Activated T-helper 1 cell treated with anti-CD3 and anti-CD28 coated beads, Interleukin-12 subunit alpha, Interleukin-12 subunit beta, Interleukin-2, Interleukin-4 antibody, amounts not matched to agents 30 ng/mL and 10 ng/mL and 1 ng/mL, durations not matched to agents 14 hours and 24 hours and 36 hours (primary cell): Measurements from ENCODE around the gene ERC2. TPM values are rescaled to one million over a fixed set of nuclear protein-coding genes. Genes with fewer than 3 reads are reported as not detected.

Source experiments
- DNase-seq: peaks from one replicate; pipeline ENCODE4 v3.0.0; 2021; ENCODE audit warnings: low spot score
- H3K27ac Mint-ChIP-seq: one replicate; pipeline ENCODE4 v1.8.0; 2021; ENCODE audit warnings: mild to moderate bottlenecking, mixed read lengths
- H3K27me3 Mint-ChIP-seq: one replicate; pipeline ENCODE4 v1.8.0; 2022; ENCODE audit warnings: mild to moderate bottlenecking, moderate library complexity, mixed read lengths; ENCODE audit not compliant: insufficient read depth
- H3K36me3 Mint-ChIP-seq: one replicate; pipeline ENCODE4 v1.8.0; 2021; ENCODE audit warnings: low read depth, mixed read lengths
- H3K4me1 Mint-ChIP-seq: one replicate; pipeline ENCODE4 v1.8.0; 2021; ENCODE audit warnings: low read depth, mixed read lengths
- H3K4me3 Mint-ChIP-seq: one replicate; pipeline ENCODE4 v1.8.0; 2021; ENCODE audit warnings: mild to moderate bottlenecking, moderate library complexity, mixed read lengths
- H3K9me3 Mint-ChIP-seq: one replicate; pipeline ENCODE4 v1.8.0; 2021; ENCODE audit warnings: mixed read lengths
- intact Hi-C: fragments of 100-400 bp; cut with micrococcal nuclease; formaldehyde crosslinking; loops from one replicate; pipeline ENCODE4 v1.15.1; 2024
- total RNA-seq: library from RNA; stranded (reverse); gene quantifications from 2 replicates; pipeline ENCODE4 v1.2.3, GENCODE V29; 2022

ERC2 gene
- total RNA-seq, 1 donor from 2014 or later, result not detected

GRCh38 chr3:55538158-55538557 is 930.1 kb downstream of the ERC2 start:
- intact Hi-C loops, result no loop called here
- H3K27ac Mint-ChIP-seq, result no peak overlapping the region
- no peaks in the 10 kb centered on the region for H3K9me3 Mint-ChIP-seq
- H3K27me3 Mint-ChIP-seq, result no peaks in the 10 kb centered on the region
- H3K4me3 Mint-ChIP-seq, result no peak overlapping the region
- H3K4me1 Mint-ChIP-seq, result no peaks in the 10 kb centered on the region
- no peaks in the 10 kb centered on the region for H3K36me3 Mint-ChIP-seq
- DNase-seq, result no peak

- intact Hi-C loops, result no loop called here
- Mint-ChIP-seq H3K4me3 (no peak overlapping the region), H3K36me3 (no peaks in the 10 kb centered on the region), H3K27me3 (no peaks in the 10 kb centered on the region), H3K9me3 (no peaks in the 10 kb centered on the region), H3K27ac (no peak overlapping the region), H3K4me1 (no peaks in the 10 kb centered on the region)
- no peak for DNase-seq
These were observed 930.7 kb downstream of the ERC2 start for GRCh38 chr3:55537563-55537962.

GRCh38 chr3:55537129-55537528 is 931.1 kb downstream of the ERC2 start:
- Mint-ChIP-seq H3K27ac (no peak overlapping the region), H3K4me3 (no peak overlapping the region), H3K27me3 (no peaks in the 10 kb centered on the region), H3K9me3 (no peaks in the 10 kb centered on the region), H3K36me3 (no peaks in the 10 kb centered on the region), H3K4me1 (no peaks in the 10 kb centered on the region)
- intact Hi-C loops, result no loop called here
- DNase-seq, result no peak

GRCh38 chr3:55534876-55535275 is 933.4 kb downstream of the ERC2 start:
- DNase-seq, result no peak
- Mint-ChIP-seq H3K4me3 (no peak overlapping the region), H3K27me3 (no peaks in the 10 kb centered on the region), H3K27ac (no peak overlapping the region), H3K36me3 (no peaks in the 10 kb centered on the region), H3K4me1 (no peaks in the 10 kb centered on the region), H3K9me3 (no peaks in the 10 kb centered on the region)
- intact Hi-C loops, result no loop called here

GRCh38 chr3:55532806-55533205 is 935.5 kb downstream of the ERC2 start:
- H3K4me1 Mint-ChIP-seq, result no peaks in the 10 kb centered on the region
- H3K4me3 Mint-ChIP-seq, result no peak overlapping the region
- no peaks in the 10 kb centered on the region for H3K36me3 Mint-ChIP-seq
- H3K9me3 Mint-ChIP-seq, result no peaks in the 10 kb centered on the region
- no peaks in the 10 kb centered on the region for H3K27me3 Mint-ChIP-seq
- H3K27ac Mint-ChIP-seq, result no peak overlapping the region
- DNase-seq, result no peak
- intact Hi-C loops, result no loop called here

- no peak overlapping the region for H3K27ac Mint-ChIP-seq
- no peaks in the 10 kb centered on the region for H3K4me1 Mint-ChIP-seq
- no peaks in the 10 kb centered on the region for H3K9me3 Mint-ChIP-seq
- intact Hi-C loops, result no loop called here
- no peaks in the 10 kb centered on the region for H3K36me3 Mint-ChIP-seq
- no peak for DNase-seq
- no peaks in the 10 kb centered on the region for H3K27me3 Mint-ChIP-seq
- H3K4me3 Mint-ChIP-seq, result no peak overlapping the region
These were observed 936.9 kb downstream of the ERC2 start for GRCh38 chr3:55531321-55531720.

- H3K36me3 Mint-ChIP-seq, result no peaks in the 10 kb centered on the region
- H3K9me3 Mint-ChIP-seq, result no peaks in the 10 kb centered on the region
- H3K4me3 Mint-ChIP-seq, result no peak overlapping the region
- DNase-seq, result no peak
- intact Hi-C loops, result no loop called here
- H3K4me1 Mint-ChIP-seq, result no peaks in the 10 kb centered on the region
- no peak overlapping the region for H3K27ac Mint-ChIP-seq
- H3K27me3 Mint-ChIP-seq, result no peaks in the 10 kb centered on the region
These were observed 940.9 kb downstream of the ERC2 start for GRCh38 chr3:55527361-55527760.

GRCh38 chr3:55526332-55527030 is 941.8 kb downstream of the ERC2 start:
- H3K9me3 Mint-ChIP-seq, result no peaks in the 10 kb centered on the region
- intact Hi-C loops, result no loop called here
- no peak for DNase-seq
- H3K4me3 Mint-ChIP-seq, result no peak overlapping the region
- H3K27ac Mint-ChIP-seq, result no peak overlapping the region
- H3K27me3 Mint-ChIP-seq, result no peaks in the 10 kb centered on the region
- no peaks in the 10 kb centered on the region for H3K36me3 Mint-ChIP-seq
- no peaks in the 10 kb centered on the region for H3K4me1 Mint-ChIP-seq

- DNase-seq, result no peak
- no peak overlapping the region for H3K27ac Mint-ChIP-seq
- H3K36me3 Mint-ChIP-seq, result no peaks in the 10 kb centered on the region
- H3K4me1 Mint-ChIP-seq, result no peaks in the 10 kb centered on the region
- H3K27me3 Mint-ChIP-seq, result no peaks in the 10 kb centered on the region
- H3K9me3 Mint-ChIP-seq, result no peaks in the 10 kb centered on the region
- no peak overlapping the region for H3K4me3 Mint-ChIP-seq
- intact Hi-C loops, result no loop called here
These were observed 942.8 kb downstream of the ERC2 start for GRCh38 chr3:55525436-55525835.

GRCh38 chr3:55524565-55525244 is 943.6 kb downstream of the ERC2 start:
- H3K36me3 Mint-ChIP-seq, result no peaks in the 10 kb centered on the region
- intact Hi-C loops, result no loop called here
- no peak overlapping the region for H3K27ac Mint-ChIP-seq
- H3K9me3 Mint-ChIP-seq, result no peaks in the 10 kb centered on the region
- no peaks in the 10 kb centered on the region for H3K4me1 Mint-ChIP-seq
- DNase-seq, result no peak
- H3K4me3 Mint-ChIP-seq, result no peak overlapping the region
- no peaks in the 10 kb centered on the region for H3K27me3 Mint-ChIP-seq

GRCh38 chr3:55523471-55523870 is 944.8 kb downstream of the ERC2 start:
- H3K27me3 Mint-ChIP-seq, result no peaks in the 10 kb centered on the region
- no peak overlapping the region for H3K4me3 Mint-ChIP-seq
- H3K36me3 Mint-ChIP-seq, result no peaks in the 10 kb centered on the region
- no peaks in the 10 kb centered on the region for H3K9me3 Mint-ChIP-seq
- no peak for DNase-seq
- intact Hi-C loops, result no loop called here
- no peaks in the 10 kb centered on the region for H3K4me1 Mint-ChIP-seq
- no peak overlapping the region for H3K27ac Mint-ChIP-seq

- Mint-ChIP-seq H3K27me3 (no peaks in the 10 kb centered on the region), H3K4me1 (no peaks in the 10 kb centered on the region)
These were observed 946.4 kb downstream of the ERC2 start for GRCh38 chr3:55521738-55522421.

GRCh38 chr3:55521064-55521737 is 947.1 kb downstream of the ERC2 start:
- H3K27ac Mint-ChIP-seq, result no peak overlapping the region
- H3K4me3 Mint-ChIP-seq, result no peak overlapping the region
- no peaks in the 10 kb centered on the region for H3K9me3 Mint-ChIP-seq
- intact Hi-C loops, result no loop called here
- DNase-seq, result no peak
- H3K27me3 Mint-ChIP-seq, result no peaks in the 10 kb centered on the region
- no peaks in the 10 kb centered on the region for H3K4me1 Mint-ChIP-seq
- H3K36me3 Mint-ChIP-seq, result no peaks in the 10 kb centered on the region

More at GRCh38 chr3:55521738-55522421, 946.4 kb downstream of the ERC2 start:
- H3K4me3 Mint-ChIP-seq, result no peak overlapping the region
- no peaks in the 10 kb centered on the region for H3K36me3 Mint-ChIP-seq
- intact Hi-C loops, result no loop called here
- H3K27ac Mint-ChIP-seq, result no peak overlapping the region
- no peak for DNase-seq
- no peaks in the 10 kb centered on the region for H3K9me3 Mint-ChIP-seq
